ENCODE data around the gene PPM1M.

The PPM1M gene

DNA sequence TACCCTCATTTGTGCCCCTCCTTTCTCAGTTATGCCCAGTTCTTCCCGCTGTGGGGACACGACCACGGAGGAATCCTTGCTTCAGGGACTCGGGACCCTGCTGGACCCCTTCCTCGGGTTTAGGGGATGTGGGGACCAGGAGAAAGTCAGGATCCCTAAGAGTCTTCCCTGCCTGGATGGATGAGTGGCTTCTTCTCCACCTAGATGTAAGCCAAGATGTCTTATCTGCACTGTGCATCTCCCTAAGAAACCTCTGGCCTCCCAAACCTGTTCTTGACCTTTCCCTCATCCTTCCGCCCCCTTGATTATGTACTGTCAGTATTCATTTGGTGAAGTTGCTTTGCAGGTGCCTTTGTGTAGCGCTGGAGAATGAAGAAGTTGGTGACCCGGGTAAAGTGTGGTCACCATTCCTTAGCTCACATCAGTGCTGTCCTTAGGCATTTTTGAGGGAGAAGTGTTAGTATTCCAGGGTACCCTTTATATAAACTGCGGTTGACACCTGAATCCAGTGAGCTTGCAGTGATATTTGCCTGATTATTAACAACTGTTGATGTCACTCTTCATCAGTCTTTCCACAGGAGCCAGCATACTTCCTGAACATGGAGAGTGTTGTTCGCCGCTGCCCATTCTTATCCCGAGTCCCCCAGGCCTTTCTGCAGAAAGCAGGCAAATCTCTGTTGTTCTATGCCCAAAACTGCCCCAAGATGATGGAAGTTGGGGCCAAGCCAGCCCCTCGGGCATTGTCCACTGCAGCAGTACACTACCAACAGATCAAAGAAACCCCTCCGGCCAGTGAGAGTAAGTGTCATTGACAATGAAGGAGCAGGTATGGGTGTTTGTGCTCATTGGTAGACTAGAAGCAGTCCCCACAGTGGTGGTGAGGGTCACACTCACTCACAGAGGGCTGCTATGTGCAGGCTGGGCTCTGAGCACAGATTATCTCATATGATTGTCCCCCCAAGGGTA is 46.6 kb upstream of the PPM1M start:
- no peak for DNase-seq (ENCODE audit: low read depth)
- H3K4me3 ChIP-seq (ENCODE audit: low read depth, low read length), result peak overlapping the region; percentile 89
- TF ChIP-seq MYC (IDR thresholded peaks at IDR 0.05; ENCODE audit: low read depth, low read length) (no peak), POLR2A (IDR thresholded peaks at IDR 0.05; ENCODE audit: extremely low read depth, insufficient read length) (no peak)
- TF ChIP-seq, protein P1, sequence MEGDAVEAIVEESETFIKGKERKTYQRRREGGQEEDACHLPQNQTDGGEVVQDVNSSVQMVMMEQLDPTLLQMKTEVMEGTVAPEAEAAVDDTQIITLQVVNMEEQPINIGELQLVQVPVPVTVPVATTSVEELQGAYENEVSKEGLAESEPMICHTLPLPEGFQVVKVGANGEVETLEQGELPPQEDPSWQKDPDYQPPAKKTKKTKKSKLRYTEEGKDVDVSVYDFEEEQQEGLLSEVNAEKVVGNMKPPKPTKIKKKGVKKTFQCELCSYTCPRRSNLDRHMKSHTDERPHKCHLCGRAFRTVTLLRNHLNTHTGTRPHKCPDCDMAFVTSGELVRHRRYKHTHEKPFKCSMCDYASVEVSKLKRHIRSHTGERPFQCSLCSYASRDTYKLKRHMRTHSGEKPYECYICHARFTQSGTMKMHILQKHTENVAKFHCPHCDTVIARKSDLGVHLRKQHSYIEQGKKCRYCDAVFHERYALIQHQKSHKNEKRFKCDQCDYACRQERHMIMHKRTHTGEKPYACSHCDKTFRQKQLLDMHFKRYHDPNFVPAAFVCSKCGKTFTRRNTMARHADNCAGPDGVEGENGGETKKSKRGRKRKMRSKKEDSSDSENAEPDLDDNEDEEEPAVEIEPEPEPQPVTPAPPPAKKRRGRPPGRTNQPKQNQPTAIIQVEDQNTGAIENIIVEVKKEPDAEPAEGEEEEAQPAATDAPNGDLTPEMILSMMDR (IDR thresholded peaks at IDR 0.05; ENCODE audit: low read depth, low read length), result no peak
- TF ChIP-seq, protein P2, sequence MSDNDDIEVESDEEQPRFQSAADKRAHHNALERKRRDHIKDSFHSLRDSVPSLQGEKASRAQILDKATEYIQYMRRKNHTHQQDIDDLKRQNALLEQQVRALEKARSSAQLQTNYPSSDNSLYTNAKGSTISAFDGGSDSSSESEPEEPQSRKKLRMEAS (IDR thresholded peaks at IDR 0.05; ENCODE audit: low read depth, low read length), result no peak

DNA sequence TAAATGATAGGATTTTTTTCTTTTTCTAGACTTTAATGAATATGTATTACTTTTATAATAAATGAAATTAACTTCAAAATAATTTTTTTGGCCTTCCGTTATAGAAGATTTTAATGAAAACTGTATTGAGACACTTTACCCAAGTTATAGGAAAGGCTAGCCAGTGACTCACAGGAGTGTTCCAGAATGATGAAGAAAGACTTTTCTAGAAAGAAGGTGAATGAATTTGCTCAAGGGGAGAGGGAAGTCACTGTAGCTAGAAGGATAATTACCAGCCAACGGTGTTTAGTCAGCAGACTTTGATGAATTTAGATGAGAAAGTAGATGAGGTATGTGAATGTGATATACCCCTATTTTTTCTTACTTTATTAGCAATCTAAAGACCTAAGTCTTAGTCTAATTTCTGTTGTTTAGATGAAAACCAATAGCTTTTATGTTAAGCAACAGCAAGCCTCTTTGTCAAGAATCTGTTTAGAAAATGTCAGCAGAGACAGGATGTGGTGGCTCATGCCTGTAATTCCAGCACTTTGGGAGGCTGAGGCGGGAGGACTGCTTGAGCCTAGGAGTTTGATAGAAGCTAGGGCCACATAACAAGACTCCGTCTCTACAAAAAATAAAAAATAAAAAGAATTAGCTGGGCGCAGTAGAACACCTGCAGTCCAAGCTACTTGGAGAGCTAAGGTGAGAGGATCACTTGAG is 44.4 kb upstream of the PPM1M start:
- peak; percentile 58 for DNase-seq (ENCODE audit: low read depth)
- TF ChIP-seq, protein P2 (IDR thresholded peaks at IDR 0.05; ENCODE audit: low read depth, low read length), result no peak
- TF ChIP-seq MYC (IDR thresholded peaks at IDR 0.05; ENCODE audit: low read depth, low read length) (no peak), POLR2A (IDR thresholded peaks at IDR 0.05; ENCODE audit: extremely low read depth, insufficient read length) (no peak)
- TF ChIP-seq, protein P1 (IDR thresholded peaks at IDR 0.05; ENCODE audit: low read depth, low read length), result no peak

DNA sequence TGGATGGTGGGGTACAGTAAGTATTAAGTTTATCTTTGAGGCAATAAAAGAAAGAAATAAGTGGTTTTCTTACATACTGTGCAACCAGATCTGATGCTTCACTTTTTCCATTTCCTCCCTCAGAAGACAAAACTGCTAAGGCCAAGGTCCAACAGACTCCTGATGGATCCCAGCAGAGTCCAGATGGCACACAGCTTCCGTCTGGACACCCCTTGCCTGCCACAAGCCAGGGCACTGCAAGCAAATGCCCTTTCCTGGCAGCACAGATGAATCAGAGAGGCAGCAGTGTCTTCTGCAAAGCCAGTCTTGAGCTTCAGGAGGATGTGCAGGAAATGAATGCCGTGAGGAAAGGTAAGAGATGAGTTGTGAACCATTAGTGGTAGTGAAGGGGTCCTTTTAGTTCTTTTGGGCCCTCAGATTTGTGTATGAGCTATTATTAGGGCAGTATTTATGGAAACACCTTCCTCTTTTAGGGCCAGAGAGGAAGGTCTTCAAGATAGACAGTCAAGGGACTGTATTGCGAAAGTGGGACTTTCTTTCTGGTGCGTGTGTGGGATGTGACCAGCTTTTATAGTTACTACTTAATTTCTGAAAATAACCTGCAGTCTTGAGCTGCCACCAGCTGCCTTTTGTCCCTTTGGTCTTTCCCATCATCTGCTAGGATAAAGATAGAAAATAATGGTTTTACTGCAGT is 43.0 kb upstream of the PPM1M start:
- H3K4me3 ChIP-seq (ENCODE audit: low read depth, low read length), result peak overlapping the region; percentile 53
- no peak for TF ChIP-seq POLR2A (IDR thresholded peaks at IDR 0.05; ENCODE audit: extremely low read depth, insufficient read length)
- no peak for TF ChIP-seq MYC (IDR thresholded peaks at IDR 0.05; ENCODE audit: low read depth, low read length)
- TF ChIP-seq, protein P2 (IDR thresholded peaks at IDR 0.05; ENCODE audit: low read depth, low read length), result no peak; the same call in 1 of the 2 replicates
- TF ChIP-seq, protein P1 (IDR thresholded peaks at IDR 0.05; ENCODE audit: low read depth, low read length), result no peak
- DNase-seq (ENCODE audit: low read depth), result peak; percentile 91

More for the DNA sequence above, 44.4 kb upstream of the PPM1M start:
- peak overlapping the region; percentile 89 for H3K4me3 ChIP-seq (ENCODE audit: low read depth, low read length)

DNA sequence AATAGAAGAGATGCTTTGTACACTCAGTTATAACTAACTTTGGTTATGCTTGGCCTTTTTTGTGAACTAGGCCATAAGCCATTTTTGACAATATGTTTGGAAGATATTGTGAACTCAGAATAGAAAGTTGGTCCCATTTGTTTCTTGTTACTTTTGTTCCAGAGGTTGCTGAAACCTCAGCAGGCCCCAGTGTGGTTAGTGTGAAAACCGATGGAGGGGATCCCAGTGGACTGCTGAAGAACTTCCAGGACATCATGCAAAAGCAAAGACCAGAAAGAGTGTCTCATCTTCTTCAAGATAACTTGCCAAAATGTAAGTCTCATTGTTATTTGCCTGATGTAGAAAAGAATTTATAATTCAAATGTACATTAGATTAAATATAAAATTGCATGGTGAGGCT is 41.9 kb upstream of the PPM1M start:
- H3K4me3 ChIP-seq (ENCODE audit: low read depth, low read length), result no peak overlapping the region
- no peak for TF ChIP-seq POLR2A (IDR thresholded peaks at IDR 0.05; ENCODE audit: extremely low read depth, insufficient read length)
- no peak for TF ChIP-seq MYC (IDR thresholded peaks at IDR 0.05; ENCODE audit: low read depth, low read length)
- TF ChIP-seq, protein P1 (IDR thresholded peaks at IDR 0.05; ENCODE audit: low read depth, low read length), result no peak
- TF ChIP-seq, protein P2 (IDR thresholded peaks at IDR 0.05; ENCODE audit: low read depth, low read length), result no peak

DNA sequence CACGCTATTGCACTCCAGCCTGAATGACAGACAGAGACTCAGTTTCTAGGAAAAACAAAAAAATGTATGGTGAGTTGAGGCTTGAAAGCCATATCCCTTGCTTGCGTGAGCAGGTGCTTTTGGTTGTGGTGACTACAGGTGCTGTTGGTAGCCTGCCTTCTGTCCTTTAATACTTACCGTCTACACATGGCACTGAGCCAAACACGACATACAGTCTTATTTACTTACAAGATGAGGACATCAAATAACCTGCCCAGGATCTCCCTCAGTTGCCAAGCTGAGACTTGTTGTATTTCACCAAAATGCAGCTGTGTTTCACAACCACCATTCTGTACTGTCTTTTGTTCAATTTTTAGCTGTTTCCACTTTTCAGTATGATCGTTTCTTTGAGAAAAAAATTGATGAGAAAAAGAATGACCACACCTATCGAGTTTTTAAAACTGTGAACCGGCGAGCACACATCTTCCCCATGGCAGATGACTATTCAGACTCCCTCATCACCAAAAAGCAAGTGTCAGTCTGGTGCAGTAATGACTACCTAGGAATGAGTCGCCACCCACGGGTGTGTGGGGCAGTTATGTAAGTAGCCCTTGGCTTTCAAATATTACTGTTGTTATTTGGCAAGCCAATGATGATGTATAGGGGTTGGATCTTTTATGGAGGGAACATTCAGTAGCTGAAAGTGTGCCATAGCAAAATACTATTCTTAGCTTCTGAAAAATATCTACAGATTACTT is 41.1 kb upstream of the PPM1M start:
- DNase-seq (ENCODE audit: low read depth), result peak; percentile 61
- H3K4me3 ChIP-seq (ENCODE audit: low read depth, low read length), result no peak overlapping the region

More for the DNA sequence above, 41.9 kb upstream of the PPM1M start:
- DNase-seq (ENCODE audit: low read depth), result no peak

More for the DNA sequence above, 41.1 kb upstream of the PPM1M start:
- TF ChIP-seq POLR2A (IDR thresholded peaks at IDR 0.05; ENCODE audit: extremely low read depth, insufficient read length) (no peak), MYC (IDR thresholded peaks at IDR 0.05; ENCODE audit: low read depth, low read length) (no peak)
- TF ChIP-seq, protein P2 (IDR thresholded peaks at IDR 0.05; ENCODE audit: low read depth, low read length), result no peak
- TF ChIP-seq, protein P1 (IDR thresholded peaks at IDR 0.05; ENCODE audit: low read depth, low read length), result no peak

Data from NB4 (cell line).